ENCODE measurements around the gene C3orf62.

The C3orf62 gene

GRCh38 chr3:49277383-49277775 lies 347 bp upstream of the C3orf62 start:
- TF ChIP-seq EZH2phosphoT487 (IDR thresholded peaks at IDR 0.05; ENCODE audit: borderline replicate concordance, low read length) (no peak), CTCF (IDR thresholded peaks at IDR 0.05; ENCODE audit: low read depth, low read length, poor library complexity, severe bottlenecking) (no peak)
- peaks cover 29% of the 10 kb centered on the region for H3K36me3 ChIP-seq (ENCODE audit: control insufficient read depth, low read length)
- H3K4me3 ChIP-seq (ENCODE audit: low read length) = peak overlapping the region; percentile 67
- no peaks in the 10 kb centered on the region for H3K9me3 ChIP-seq (ENCODE audit: control insufficient read depth, insufficient read depth, low read length)
- no peaks in the 10 kb centered on the region for H3K27me3 ChIP-seq (ENCODE audit: control insufficient read depth, low read length)
- 0 out of 2 replicates have a peak overlapping the region, but pooled peaks have one; percentile 8 for H3K27ac ChIP-seq (ENCODE audit: low read depth, low read length)
- H3K79me2 ChIP-seq (ENCODE audit: control insufficient read depth, low read length) = no peaks in the 10 kb centered on the region
- H3K4me2 ChIP-seq (ENCODE audit: low read length) = peak overlapping the region; percentile 75
- H4K20me1 ChIP-seq (ENCODE audit: control insufficient read depth, insufficient read depth, low read depth, low read length) = no peaks in the 10 kb centered on the region
- peaks cover 21% of the 10 kb centered on the region for H3K4me1 ChIP-seq (ENCODE audit: control insufficient read depth, low read length)
- H3K9me2 ChIP-seq (replicated peaks; ENCODE audit: control insufficient read depth, low read length) = no peaks in the 10 kb centered on the region
- H3F3A ChIP-seq (ENCODE audit: control insufficient read depth, insufficient read depth) = peaks cover 11% of the 10 kb centered on the region; the same call in 1 of the 2 replicates

GRCh38 chr3:49273825-49274532 lies 3.1 kb downstream of the C3orf62 start:
- no peaks in the 10 kb centered on the region for H3K9me3 ChIP-seq (ENCODE audit: control insufficient read depth, insufficient read depth, low read length)
- peaks cover 21% of the 10 kb centered on the region for H3K4me1 ChIP-seq (ENCODE audit: control insufficient read depth, low read length)
- peaks cover 11% of the 10 kb centered on the region; the same call in 1 of the 2 replicates for H3F3A ChIP-seq (ENCODE audit: control insufficient read depth, insufficient read depth)
- no peaks in the 10 kb centered on the region for H3K79me2 ChIP-seq (ENCODE audit: control insufficient read depth, low read length)
- H3K36me3 ChIP-seq (ENCODE audit: control insufficient read depth, low read length) = peaks cover 17% of the 10 kb centered on the region
- TF ChIP-seq EZH2phosphoT487 (IDR thresholded peaks at IDR 0.05; ENCODE audit: borderline replicate concordance, low read length) (no peak), CTCF (IDR thresholded peaks at IDR 0.05; ENCODE audit: low read depth, low read length, poor library complexity, severe bottlenecking) (no peak)
- H3K4me3 ChIP-seq (ENCODE audit: low read length) = no peak overlapping the region
- H3K27ac ChIP-seq (ENCODE audit: low read depth, low read length) = no peak overlapping the region
- no peaks in the 10 kb centered on the region for H3K9me2 ChIP-seq (replicated peaks; ENCODE audit: control insufficient read depth, low read length)
- no peaks in the 10 kb centered on the region for H3K27me3 ChIP-seq (ENCODE audit: control insufficient read depth, low read length)
- no peaks in the 10 kb centered on the region for H4K20me1 ChIP-seq (ENCODE audit: control insufficient read depth, insufficient read depth, low read depth, low read length)
- no peak overlapping the region for H3K4me2 ChIP-seq (ENCODE audit: low read length)

- Histone ChIP-seq H3K4me1 (ENCODE audit: control insufficient read depth, low read length) (peaks cover 3% of the 10 kb centered on the region), H3K79me2 (ENCODE audit: control insufficient read depth, low read length) (no peaks in the 10 kb centered on the region), H3K4me3 (ENCODE audit: low read length) (no peak overlapping the region), H3K27ac (ENCODE audit: low read depth, low read length) (no peak overlapping the region), H4K20me1 (ENCODE audit: control insufficient read depth, insufficient read depth, low read depth, low read length) (no peaks in the 10 kb centered on the region), H3K27me3 (ENCODE audit: control insufficient read depth, low read length) (no peaks in the 10 kb centered on the region), H3K4me2 (ENCODE audit: low read length) (no peak overlapping the region), H3F3A (ENCODE audit: control insufficient read depth, insufficient read depth) (no peaks in the 10 kb centered on the region), H3K9me3 (ENCODE audit: control insufficient read depth, insufficient read depth, low read length) (no peaks in the 10 kb centered on the region), H3K36me3 (ENCODE audit: control insufficient read depth, low read length) (no peaks in the 10 kb centered on the region; the same call in 1 of the 2 replicates), H3K9me2 (replicated peaks; ENCODE audit: control insufficient read depth, low read length) (no peaks in the 10 kb centered on the region)
- no peak for TF ChIP-seq EZH2phosphoT487 (IDR thresholded peaks at IDR 0.05; ENCODE audit: borderline replicate concordance, low read length)
- TF ChIP-seq CTCF (IDR thresholded peaks at IDR 0.05; ENCODE audit: low read depth, low read length, poor library complexity, severe bottlenecking) = no peak
These were observed 6.0 kb downstream of the C3orf62 start for GRCh38 chr3:49271047-49271446.

Data from DOHH2 (cell line).